MM.1S (cell line): Measurements from ENCODE around the gene SLC6A11.

ENCODE experiments used
- DNase-seq: peaks from one replicate; pipeline ENCODE4 v3.0.0-alpha.2; 2015
- H2AFZ ChIP-seq: fragments of 300-600 bp; sonication (generic); 2 replicates; pipeline ENCODE4 v1.6.0; 2016; ENCODE audit warnings: antibody characterized with exemption, low read length
- H3F3A ChIP-seq: fragments of 300-600 bp; sonication (generic); 2 replicates; pipeline ENCODE4 v1.6.1; 2016; ENCODE audit warnings: mild to moderate bottlenecking, antibody characterized with exemption, low read length, moderate library complexity, mixed read lengths; ENCODE audit not compliant: insufficient read depth
- H3K27ac ChIP-seq: fragments of 300-600 bp; sonication (generic); 2 replicates; pipeline ENCODE4 v1.5.1; 2016; ENCODE audit warnings: mild to moderate bottlenecking, low read length
- H3K27me3 ChIP-seq: fragments of 300-600 bp; sonication (generic); replicated peaks from 2 replicates; pipeline ENCODE4 v1.6.0; 2016; ENCODE audit warnings: low read length; ENCODE audit not compliant: insufficient read depth
- H3K36me3 ChIP-seq: fragments of 300-600 bp; sonication (generic); replicated peaks from 2 replicates; pipeline ENCODE4 v1.6.1; 2016; ENCODE audit warnings: mild to moderate bottlenecking, low read length, mixed read lengths; ENCODE audit not compliant: insufficient read depth
- H3K4me1 ChIP-seq: fragments of 300-600 bp; sonication (generic); 2 replicates; pipeline ENCODE4 v1.6.1; 2016; ENCODE audit warnings: low read length, mixed read lengths
- H3K4me2 ChIP-seq: fragments of 300-600 bp; sonication (generic); 2 replicates; pipeline ENCODE4 v1.6.0; 2016; ENCODE audit warnings: low read depth, low read length
- H3K4me3 ChIP-seq: fragments of 300-600 bp; sonication (generic); 2 replicates; pipeline ENCODE4 v1.5.1; 2016; ENCODE audit warnings: low read length, mixed read lengths
- H3K79me2 ChIP-seq: fragments of 300-600 bp; sonication (generic); 2 replicates; pipeline ENCODE4 v1.6.1; 2016; ENCODE audit warnings: mixed run types, low read length, mixed read lengths
- H3K9ac ChIP-seq: fragments of 300-600 bp; sonication (generic); 2 replicates; pipeline ENCODE4 v1.6.1; 2016; ENCODE audit warnings: low read length, mixed read lengths
- H3K9me2 ChIP-seq: fragments of 300-600 bp; sonication (generic); replicated peaks from 2 replicates; pipeline ENCODE4 v1.6.1; 2016; ENCODE audit warnings: mild to moderate bottlenecking, low read length, mixed read lengths; ENCODE audit not compliant: insufficient read depth
- H3K9me3 ChIP-seq: fragments of 300-600 bp; sonication (generic); replicated peaks from 2 replicates; pipeline ENCODE4 v1.6.1; 2016; ENCODE audit warnings: mild to moderate bottlenecking, low read length, mixed read lengths; ENCODE audit not compliant: insufficient read depth
- H4K20me1 ChIP-seq: fragments of 300-600 bp; sonication (generic); 2 replicates; pipeline ENCODE4 v1.6.1; 2016; ENCODE audit warnings: mild to moderate bottlenecking, low read length, moderate library complexity, mixed read lengths; ENCODE audit not compliant: insufficient read depth
- EZH2 ChIP-seq: fragments of 300-600 bp; sonication (generic); optimal IDR thresholded peaks from 2 replicates; pipeline ENCODE3; 2017; ENCODE audit warnings: low read depth, mild to moderate bottlenecking, antibody characterized with exemption, low read length, mixed read lengths
- EZH2phosphoT487 ChIP-seq: fragments of 300-600 bp; sonication (generic); IDR thresholded peaks from 2 replicates; pipeline ENCODE4 v1.6.1; 2018; ENCODE audit warnings: antibody characterized with exemption, low read length
- TF ChIP-seq, protein P1 (sequence below): fragments of 300-600 bp; sonication (generic); IDR thresholded peaks from 2 replicates; pipeline ENCODE4 v1.5.1; 2016; ENCODE audit warnings: antibody characterized with exemption, low read length, mixed read lengths

The SLC6A11 gene

DNA sequence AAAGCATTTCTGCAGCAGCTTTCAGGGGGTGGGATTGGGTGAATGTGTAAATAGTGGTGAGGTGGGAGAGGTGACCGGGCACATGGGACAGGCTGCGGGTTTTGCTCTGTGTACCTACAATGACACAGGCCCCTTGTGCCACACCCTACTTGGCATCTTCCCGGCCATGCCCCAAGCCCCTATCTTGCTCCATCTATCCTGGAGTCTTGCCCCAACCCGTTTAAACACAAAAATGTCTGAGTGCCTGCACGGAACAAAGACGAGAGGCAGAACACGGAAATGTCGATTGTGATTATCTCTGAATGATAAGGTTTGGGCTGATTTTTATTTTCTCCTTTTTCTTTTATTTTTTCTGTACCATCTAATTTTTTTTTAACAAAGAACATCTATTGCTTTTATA is 130.5 kb downstream of the SLC6A11 start:
- H3K9ac ChIP-seq = no peak overlapping the region
- H3K79me2 ChIP-seq = no peaks in the 10 kb centered on the region
- no peaks in the 10 kb centered on the region for H3F3A ChIP-seq
- no peak overlapping the region for H2AFZ ChIP-seq
- no peak overlapping the region for H3K27ac ChIP-seq
- H3K9me2 ChIP-seq = no peaks in the 10 kb centered on the region
- H3K9me3 ChIP-seq = no peaks in the 10 kb centered on the region
- TF ChIP-seq EZH2phosphoT487 (no peak), EZH2 (no peak)
- TF ChIP-seq, protein P1, sequence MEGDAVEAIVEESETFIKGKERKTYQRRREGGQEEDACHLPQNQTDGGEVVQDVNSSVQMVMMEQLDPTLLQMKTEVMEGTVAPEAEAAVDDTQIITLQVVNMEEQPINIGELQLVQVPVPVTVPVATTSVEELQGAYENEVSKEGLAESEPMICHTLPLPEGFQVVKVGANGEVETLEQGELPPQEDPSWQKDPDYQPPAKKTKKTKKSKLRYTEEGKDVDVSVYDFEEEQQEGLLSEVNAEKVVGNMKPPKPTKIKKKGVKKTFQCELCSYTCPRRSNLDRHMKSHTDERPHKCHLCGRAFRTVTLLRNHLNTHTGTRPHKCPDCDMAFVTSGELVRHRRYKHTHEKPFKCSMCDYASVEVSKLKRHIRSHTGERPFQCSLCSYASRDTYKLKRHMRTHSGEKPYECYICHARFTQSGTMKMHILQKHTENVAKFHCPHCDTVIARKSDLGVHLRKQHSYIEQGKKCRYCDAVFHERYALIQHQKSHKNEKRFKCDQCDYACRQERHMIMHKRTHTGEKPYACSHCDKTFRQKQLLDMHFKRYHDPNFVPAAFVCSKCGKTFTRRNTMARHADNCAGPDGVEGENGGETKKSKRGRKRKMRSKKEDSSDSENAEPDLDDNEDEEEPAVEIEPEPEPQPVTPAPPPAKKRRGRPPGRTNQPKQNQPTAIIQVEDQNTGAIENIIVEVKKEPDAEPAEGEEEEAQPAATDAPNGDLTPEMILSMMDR = no peak
- no peaks in the 10 kb centered on the region for H3K4me1 ChIP-seq
- H3K4me2 ChIP-seq = no peak overlapping the region
- H4K20me1 ChIP-seq = no peaks in the 10 kb centered on the region
- no peak overlapping the region for H3K4me3 ChIP-seq
- H3K27me3 ChIP-seq = peaks cover 50% of the 10 kb centered on the region
- DNase-seq = no peak
- H3K36me3 ChIP-seq = no peaks in the 10 kb centered on the region

DNA sequence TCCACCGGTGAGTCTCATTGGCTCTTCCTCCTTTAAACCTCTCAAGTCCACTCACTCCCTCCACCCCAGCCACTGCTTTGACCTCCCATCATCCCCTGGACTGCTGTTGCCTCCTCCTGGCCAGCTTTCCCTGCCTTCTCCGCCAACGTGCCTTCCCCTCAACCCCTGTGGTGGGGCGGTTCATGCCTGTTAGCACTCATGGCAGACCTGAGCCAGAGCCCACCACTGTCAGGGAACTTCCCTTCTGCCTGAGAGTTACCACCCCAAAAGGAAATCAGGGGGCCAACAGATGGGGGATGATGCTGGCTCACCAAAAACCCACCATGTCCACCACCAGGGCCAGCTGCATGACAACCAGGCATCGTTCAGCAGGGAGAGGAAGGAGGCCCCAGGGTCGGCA is 132.3 kb downstream of the SLC6A11 start:
- DNase-seq = no peak
- no peaks in the 10 kb centered on the region for H3K79me2 ChIP-seq

DNA sequence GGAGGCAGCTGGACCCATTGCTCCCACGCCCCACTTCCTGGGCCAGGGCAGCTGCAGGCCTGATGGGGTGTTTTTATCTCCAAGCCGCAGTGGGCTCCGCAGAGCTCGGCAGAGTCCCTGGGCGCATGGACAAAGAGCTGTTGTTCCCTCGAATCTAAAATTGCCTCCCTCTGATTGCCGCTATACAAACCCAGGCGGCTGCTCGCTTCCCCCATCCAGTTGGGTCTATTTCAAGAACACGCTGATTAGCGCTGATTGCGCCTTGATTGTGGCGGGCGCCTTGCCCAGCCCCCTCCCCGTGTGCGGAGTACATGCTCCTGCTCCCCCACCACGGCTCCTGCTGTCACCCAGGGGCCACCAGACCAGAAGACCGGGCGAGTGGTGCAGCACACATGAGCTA is 133.2 kb downstream of the SLC6A11 start:
- Histone ChIP-seq H3K36me3 (no peaks in the 10 kb centered on the region), H3K4me3 (no peak overlapping the region), H3K27ac (no peak overlapping the region), H3K9ac (no peak overlapping the region), H3K4me1 (no peaks in the 10 kb centered on the region), H2AFZ (no peak overlapping the region), H3K4me2 (no peak overlapping the region), H3K79me2 (no peaks in the 10 kb centered on the region), H3F3A (no peaks in the 10 kb centered on the region), H3K9me3 (no peaks in the 10 kb centered on the region), H3K9me2 (no peaks in the 10 kb centered on the region), H3K27me3 (peaks cover 47% of the 10 kb centered on the region), H4K20me1 (no peaks in the 10 kb centered on the region)
- no peak for DNase-seq
- TF ChIP-seq, protein P1 = no peak
- no peak for TF ChIP-seq EZH2phosphoT487
- TF ChIP-seq EZH2 = no peak

More for the DNA sequence above, 132.3 kb downstream of the SLC6A11 start:
- H4K20me1 ChIP-seq = no peaks in the 10 kb centered on the region
- no peaks in the 10 kb centered on the region for H3K9me3 ChIP-seq
- no peaks in the 10 kb centered on the region for H3K9me2 ChIP-seq
- no peaks in the 10 kb centered on the region for H3K4me1 ChIP-seq
- H3K27me3 ChIP-seq = peaks cover 47% of the 10 kb centered on the region
- H3K9ac ChIP-seq = no peak overlapping the region
- H3K4me3 ChIP-seq = no peak overlapping the region
- H3K4me2 ChIP-seq = no peak overlapping the region
- no peak overlapping the region for H2AFZ ChIP-seq
- H3K27ac ChIP-seq = no peak overlapping the region
- TF ChIP-seq EZH2 (no peak), EZH2phosphoT487 (no peak)
- TF ChIP-seq, protein P1 = no peak
- H3K36me3 ChIP-seq = no peaks in the 10 kb centered on the region
- H3F3A ChIP-seq = no peaks in the 10 kb centered on the region
